SK-N-SH treated with all-trans-retinoic acid at 6 μM for 48 hours (cell line): Measurements from ENCODE around the gene HMCN2.

Experiments used
- ATAC-seq: fragments of 200-7000 bp; cut with Tn5 transposase; 3 replicates; pipeline ENCODE4 v1.9.1; 2020; ENCODE audit warnings: mild to moderate bottlenecking, moderate library complexity
- ARNTL ChIP-seq: fragments of 450-650 bp; formaldehyde crosslinking; IDR thresholded peaks from 2 replicates; pipeline ENCODE4 v1.5.0; 2020; ENCODE audit warnings: low read depth, mild to moderate bottlenecking, moderate library complexity, borderline replicate concordance
- BACH2 ChIP-seq: fragments of 250-450 bp; sonication (Bioruptor Pico); IDR thresholded peaks from 2 replicates; pipeline ENCODE4 v1.9.0; 2021; ENCODE audit warnings: mild to moderate bottlenecking, borderline replicate concordance
- CREB5 ChIP-seq: fragments of 250-450 bp; sonication (Bioruptor Pico); IDR thresholded peaks from 2 replicates; pipeline ENCODE4 v1.5.1; 2020; ENCODE audit warnings: low read depth, mild to moderate bottlenecking, moderate library complexity
- CSDC2 ChIP-seq: fragments of 250-450 bp; sonication (Bioruptor Pico); IDR thresholded peaks from 2 replicates; pipeline ENCODE4 v1.5.0; 2020; ENCODE audit warnings: mild to moderate bottlenecking, moderate library complexity
- CSRNP3 ChIP-seq: fragments of 250-450 bp; sonication (Bioruptor Pico); IDR thresholded peaks from 2 replicates; pipeline ENCODE4 v1.5.1; 2021; ENCODE audit warnings: mild to moderate bottlenecking, moderate library complexity
- ESRRG ChIP-seq: fragments of 250-450 bp; sonication (Bioruptor Pico); IDR thresholded peaks from 2 replicates; pipeline ENCODE4 v1.6.1; 2021; ENCODE audit warnings: mild to moderate bottlenecking
- GLIS3 ChIP-seq: fragments of 250-450 bp; sonication (Bioruptor Pico); IDR thresholded peaks from 2 replicates; pipeline ENCODE4 v1.5.0; 2020; ENCODE audit warnings: mild to moderate bottlenecking, moderate library complexity
- ISL1 ChIP-seq: fragments of 250-450 bp; sonication (Bioruptor Pico); IDR thresholded peaks from 2 replicates; pipeline ENCODE4 v2.1.2; 2022; ENCODE audit warnings: mild to moderate bottlenecking, moderate library complexity
- OSR1 ChIP-seq: fragments of 250-450 bp; sonication (Bioruptor Pico); IDR thresholded peaks from 2 replicates; pipeline ENCODE4 v1.8.0; 2022; ENCODE audit warnings: moderate library complexity, mild to moderate bottlenecking, inconsistent platforms
- PPARA ChIP-seq: fragments of 250-450 bp; sonication (Bioruptor Pico); IDR thresholded peaks from 2 replicates; pipeline ENCODE4 v1.5.0; 2020; ENCODE audit warnings: mild to moderate bottlenecking, borderline replicate concordance
- RARB ChIP-seq: fragments of 250-450 bp; sonication (Bioruptor Pico); IDR thresholded peaks from 2 replicates; pipeline ENCODE4 v1.8.0; 2021; ENCODE audit warnings: mild to moderate bottlenecking, moderate library complexity
- TOX ChIP-seq: fragments of 250-450 bp; sonication (Bioruptor Pico); IDR thresholded peaks from 2 replicates; pipeline ENCODE4 v1.8.0; 2021; ENCODE audit warnings: mild to moderate bottlenecking, moderate library complexity, borderline replicate concordance
- ZC3H10 ChIP-seq: fragments of 250-450 bp; sonication (Bioruptor Pico); IDR thresholded peaks from 2 replicates; pipeline ENCODE4 v1.5.1; 2021; ENCODE audit warnings: mild to moderate bottlenecking, moderate library complexity
- ZFP3 ChIP-seq: fragments of 250-450 bp; sonication (Bioruptor Pico); IDR thresholded peaks from 2 replicates; pipeline ENCODE4 v1.5.0; 2020; ENCODE audit warnings: mild to moderate bottlenecking, moderate library complexity
- ZFP30 ChIP-seq: fragments of 450-650 bp; formaldehyde crosslinking; IDR thresholded peaks from 2 replicates; pipeline ENCODE4 v1.5.0; 2022; ENCODE audit warnings: mild to moderate bottlenecking, moderate library complexity
- ZNF565 ChIP-seq: fragments of 450-650 bp; formaldehyde crosslinking; conservative IDR thresholded peaks from 2 replicates; pipeline ENCODE4 v1.5.0; 2020; ENCODE audit warnings: low read depth, mild to moderate bottlenecking, moderate library complexity
- ZNF70 ChIP-seq: fragments of 450-650 bp; formaldehyde crosslinking; IDR thresholded peaks from 2 replicates; pipeline ENCODE4 v1.5.0; 2020; ENCODE audit warnings: mild to moderate bottlenecking, moderate library complexity
- ZNF8 ChIP-seq: fragments of 450-650 bp; formaldehyde crosslinking; IDR thresholded peaks from 2 replicates; pipeline ENCODE4 v1.5.0; 2020; ENCODE audit warnings: mild to moderate bottlenecking, moderate library complexity
- TF ChIP-seq, protein P1 (sequence below): fragments of 250-450 bp; sonication (Bioruptor Pico); IDR thresholded peaks from 2 replicates; pipeline ENCODE4 v1.8.0; 2020; ENCODE audit warnings: mild to moderate bottlenecking, moderate library complexity, borderline replicate concordance
- TF ChIP-seq, protein P2 (sequence below): fragments of 250-450 bp; sonication (Bioruptor Pico); IDR thresholded peaks from 2 replicates; pipeline ENCODE4 v1.5.0; 2020; ENCODE audit warnings: mild to moderate bottlenecking, moderate library complexity
- TF ChIP-seq, protein P3 (sequence below): fragments of 250-450 bp; sonication (Bioruptor Pico); IDR thresholded peaks from 2 replicates; pipeline ENCODE4 v1.8.0; 2021; ENCODE audit warnings: low read depth, mild to moderate bottlenecking, moderate library complexity, borderline replicate concordance

Gene HMCN2

GRCh38 chr9:130478736-130479575 is 213.4 kb downstream of the HMCN2 start:
- no peak for TF ChIP-seq RARB (CRISPR knock-in tag)
- TF ChIP-seq CSDC2 = no peak
- TF ChIP-seq ZC3H10 (CRISPR knock-in tag) = no peak
- TF ChIP-seq, protein P1, sequence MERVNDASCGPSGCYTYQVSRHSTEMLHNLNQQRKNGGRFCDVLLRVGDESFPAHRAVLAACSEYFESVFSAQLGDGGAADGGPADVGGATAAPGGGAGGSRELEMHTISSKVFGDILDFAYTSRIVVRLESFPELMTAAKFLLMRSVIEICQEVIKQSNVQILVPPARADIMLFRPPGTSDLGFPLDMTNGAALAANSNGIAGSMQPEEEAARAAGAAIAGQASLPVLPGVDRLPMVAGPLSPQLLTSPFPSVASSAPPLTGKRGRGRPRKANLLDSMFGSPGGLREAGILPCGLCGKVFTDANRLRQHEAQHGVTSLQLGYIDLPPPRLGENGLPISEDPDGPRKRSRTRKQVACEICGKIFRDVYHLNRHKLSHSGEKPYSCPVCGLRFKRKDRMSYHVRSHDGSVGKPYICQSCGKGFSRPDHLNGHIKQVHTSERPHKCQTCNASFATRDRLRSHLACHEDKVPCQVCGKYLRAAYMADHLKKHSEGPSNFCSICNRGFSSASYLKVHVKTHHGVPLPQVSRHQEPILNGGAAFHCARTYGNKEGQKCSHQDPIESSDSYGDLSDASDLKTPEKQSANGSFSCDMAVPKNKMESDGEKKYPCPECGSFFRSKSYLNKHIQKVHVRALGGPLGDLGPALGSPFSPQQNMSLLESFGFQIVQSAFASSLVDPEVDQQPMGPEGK = no peak
- no peak for TF ChIP-seq ESRRG (CRISPR knock-in tag)
- TF ChIP-seq OSR1 (CRISPR knock-in tag) = no peak
- no peak for TF ChIP-seq ZFP30 (CRISPR knock-in tag)
- TF ChIP-seq ISL1 = no peak
- no peak for TF ChIP-seq TOX (CRISPR knock-in tag)
- TF ChIP-seq, protein P2, sequence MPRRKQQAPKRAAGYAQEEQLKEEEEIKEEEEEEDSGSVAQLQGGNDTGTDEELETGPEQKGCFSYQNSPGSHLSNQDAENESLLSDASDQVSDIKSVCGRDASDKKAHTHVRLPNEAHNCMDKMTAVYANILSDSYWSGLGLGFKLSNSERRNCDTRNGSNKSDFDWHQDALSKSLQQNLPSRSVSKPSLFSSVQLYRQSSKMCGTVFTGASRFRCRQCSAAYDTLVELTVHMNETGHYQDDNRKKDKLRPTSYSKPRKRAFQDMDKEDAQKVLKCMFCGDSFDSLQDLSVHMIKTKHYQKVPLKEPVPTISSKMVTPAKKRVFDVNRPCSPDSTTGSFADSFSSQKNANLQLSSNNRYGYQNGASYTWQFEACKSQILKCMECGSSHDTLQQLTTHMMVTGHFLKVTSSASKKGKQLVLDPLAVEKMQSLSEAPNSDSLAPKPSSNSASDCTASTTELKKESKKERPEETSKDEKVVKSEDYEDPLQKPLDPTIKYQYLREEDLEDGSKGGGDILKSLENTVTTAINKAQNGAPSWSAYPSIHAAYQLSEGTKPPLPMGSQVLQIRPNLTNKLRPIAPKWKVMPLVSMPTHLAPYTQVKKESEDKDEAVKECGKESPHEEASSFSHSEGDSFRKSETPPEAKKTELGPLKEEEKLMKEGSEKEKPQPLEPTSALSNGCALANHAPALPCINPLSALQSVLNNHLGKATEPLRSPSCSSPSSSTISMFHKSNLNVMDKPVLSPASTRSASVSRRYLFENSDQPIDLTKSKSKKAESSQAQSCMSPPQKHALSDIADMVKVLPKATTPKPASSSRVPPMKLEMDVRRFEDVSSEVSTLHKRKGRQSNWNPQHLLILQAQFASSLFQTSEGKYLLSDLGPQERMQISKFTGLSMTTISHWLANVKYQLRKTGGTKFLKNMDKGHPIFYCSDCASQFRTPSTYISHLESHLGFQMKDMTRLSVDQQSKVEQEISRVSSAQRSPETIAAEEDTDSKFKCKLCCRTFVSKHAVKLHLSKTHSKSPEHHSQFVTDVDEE (CRISPR knock-in tag) = no peak
- TF ChIP-seq ARNTL = no peak
- no peak for TF ChIP-seq ZFP3
- TF ChIP-seq BACH2 (CRISPR knock-in tag) = no peak
- no peak for TF ChIP-seq CREB5
- ATAC-seq = no peak

- TF ChIP-seq BACH2 (CRISPR knock-in tag) (no peak), PPARA (CRISPR knock-in tag) (no peak), ZFP3 (no peak), ARNTL (no peak), CSRNP3 (CRISPR knock-in tag) (no peak), ZNF565 (CRISPR knock-in tag) (no peak), ZNF8 (CRISPR knock-in tag) (no peak), CSDC2 (no peak), ZC3H10 (CRISPR knock-in tag) (no peak), ISL1 (no peak), OSR1 (CRISPR knock-in tag) (no peak), RARB (CRISPR knock-in tag) (no peak), TOX (CRISPR knock-in tag) (no peak), ZFP30 (CRISPR knock-in tag) (no peak), ZNF70 (no peak), GLIS3 (CRISPR knock-in tag) (no peak), ESRRG (CRISPR knock-in tag) (no peak)
- TF ChIP-seq, protein P3, sequence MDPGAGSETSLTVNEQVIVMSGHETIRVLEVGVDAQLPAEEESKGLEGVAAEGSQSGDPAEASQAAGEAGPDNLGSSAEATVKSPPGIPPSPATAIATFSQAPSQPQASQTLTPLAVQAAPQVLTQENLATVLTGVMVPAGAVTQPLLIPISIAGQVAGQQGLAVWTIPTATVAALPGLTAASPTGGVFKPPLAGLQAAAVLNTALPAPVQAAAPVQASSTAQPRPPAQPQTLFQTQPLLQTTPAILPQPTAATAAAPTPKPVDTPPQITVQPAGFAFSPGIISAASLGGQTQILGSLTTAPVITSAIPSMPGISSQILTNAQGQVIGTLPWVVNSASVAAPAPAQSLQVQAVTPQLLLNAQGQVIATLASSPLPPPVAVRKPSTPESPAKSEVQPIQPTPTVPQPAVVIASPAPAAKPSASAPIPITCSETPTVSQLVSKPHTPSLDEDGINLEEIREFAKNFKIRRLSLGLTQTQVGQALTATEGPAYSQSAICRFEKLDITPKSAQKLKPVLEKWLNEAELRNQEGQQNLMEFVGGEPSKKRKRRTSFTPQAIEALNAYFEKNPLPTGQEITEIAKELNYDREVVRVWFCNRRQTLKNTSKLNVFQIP (CRISPR knock-in tag) = no peak
- TF ChIP-seq, protein P1 = no peak
- ATAC-seq = no peak
Observed at GRCh38 chr9:130479587-130479986, 214.0 kb downstream of the HMCN2 start.
